Liver (tissue), 3 donors: Measurements from ENCODE around the gene PODXL2.

Source experiments
- ATF3 ChIP-seq: IDR thresholded peaks from 2 replicates; pipeline ENCODE4 v1.6.1; 2016; ENCODE audit warnings: antibody characterized with exemption
- CTCF ChIP-seq: fragments of 150-350 bp; IDR thresholded peaks from 2 replicates; pipeline ENCODE4 v1.5.1; 2017; ENCODE audit warnings: improper control_type of control experiment, low read depth, low read length; ENCODE audit not compliant: missing input control
- FOXA1 ChIP-seq: IDR thresholded peaks from 2 replicates; pipeline ENCODE4 v1.6.1; 2016; ENCODE audit warnings: antibody characterized with exemption
- GABPA ChIP-seq, 2 donors: IDR thresholded peaks in 1 of 2; conservative IDR thresholded peaks in 1 of 2; 2 replicates each; pipeline ENCODE4 v1.6.1; 2016; ENCODE audit warnings: antibody characterized with exemption in 2 of 2, mild to moderate bottlenecking in 1 of 2, moderate library complexity in 1 of 2
- HNF4A ChIP-seq, 2 donors: conservative IDR thresholded peaks; 2 replicates each; pipeline ENCODE4 v1.6.1; 2016; ENCODE audit warnings: antibody characterized with exemption in 2 of 2, mild to moderate bottlenecking in 2 of 2
- MAX ChIP-seq: IDR thresholded peaks from 2 replicates; pipeline ENCODE4 v1.6.1; 2016; ENCODE audit warnings: antibody characterized with exemption
- RAD21 ChIP-seq, 2 donors: IDR thresholded peaks; 2 replicates each; pipeline ENCODE4 v1.6.1; 2016; ENCODE audit warnings: antibody characterized with exemption in 2 of 2, mild to moderate bottlenecking in 2 of 2
- REST ChIP-seq: IDR thresholded peaks from 2 replicates; pipeline ENCODE4 v1.6.1; 2016; ENCODE audit warnings: antibody characterized with exemption, mild to moderate bottlenecking
- SP1 ChIP-seq: IDR thresholded peaks from 2 replicates; pipeline ENCODE4 v1.6.1; 2018; ENCODE audit warnings: antibody characterized with exemption, mild to moderate bottlenecking
- TAF1 ChIP-seq: conservative IDR thresholded peaks from 2 replicates; pipeline ENCODE4 v1.6.1; 2016; ENCODE audit warnings: antibody characterized with exemption, mild to moderate bottlenecking
- YY1 ChIP-seq: IDR thresholded peaks from 2 replicates; pipeline ENCODE4 v1.6.1; 2016; ENCODE audit warnings: antibody characterized with exemption, mild to moderate bottlenecking
- donor health status: healthy.
- donor health status: healthy.

GRCh38 chr3:127719369-127719768 lies 90.4 kb downstream of the PODXL2 start:
- TF ChIP-seq RAD21 (IDR thresholded peaks at IDR 0.05) (no peak), CTCF (no peak), MAX (no peak), ATF3 (no peak), REST (no peak), HNF4A (conservative IDR thresholded peaks at IDR 0.05) (no peak), YY1 (no peak), TAF1 (no peak), FOXA1 (no peak), SP1 (no peak), GABPA (IDR thresholded peaks at IDR 0.05 in 1 of 2, conservative IDR thresholded peaks at IDR 0.05 in 1 of 2) (no peak)
